ENCODE data around the gene ZCCHC10.

GRCh38 chr5:133054697-133055471 lies 28.5 kb upstream of the ZCCHC10 start:
- TF ChIP-seq CTCF (conservative IDR thresholded peaks at IDR 0.05 in 1 of 2, IDR thresholded peaks at IDR 0.05 in 1 of 2; ENCODE audit: low read depth in 1 of 2, low read length in 2 of 2) (no peak), EZH2 (IDR thresholded peaks at IDR 0.05; ENCODE audit: low read length, missing control alignments) (no peak)

All from fibroblast of lung (primary cell).